Measurements from ENCODE around the gene MSI2.

DNA sequence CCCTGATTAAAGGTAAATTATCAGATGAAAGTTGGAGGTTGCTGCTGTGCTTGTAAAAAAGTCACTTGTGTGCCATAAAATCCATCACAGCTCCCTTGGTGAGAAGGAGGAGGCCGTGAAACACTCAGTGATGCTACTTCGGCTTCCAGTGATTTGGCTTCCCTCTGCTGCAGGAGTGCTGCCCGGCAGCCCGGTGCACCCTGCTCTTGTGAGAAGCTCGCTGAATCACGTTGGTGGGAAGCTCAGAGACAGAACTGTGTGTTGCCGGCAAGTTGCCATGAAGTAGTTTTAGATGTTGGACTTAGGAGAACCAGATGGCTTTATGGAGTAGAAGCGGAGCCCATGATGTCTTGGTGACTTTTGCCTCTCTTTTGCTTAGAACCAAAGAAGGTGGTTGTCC lies 33.3 kb downstream of the MSI2 start:
- TF ChIP-seq, protein P1, sequence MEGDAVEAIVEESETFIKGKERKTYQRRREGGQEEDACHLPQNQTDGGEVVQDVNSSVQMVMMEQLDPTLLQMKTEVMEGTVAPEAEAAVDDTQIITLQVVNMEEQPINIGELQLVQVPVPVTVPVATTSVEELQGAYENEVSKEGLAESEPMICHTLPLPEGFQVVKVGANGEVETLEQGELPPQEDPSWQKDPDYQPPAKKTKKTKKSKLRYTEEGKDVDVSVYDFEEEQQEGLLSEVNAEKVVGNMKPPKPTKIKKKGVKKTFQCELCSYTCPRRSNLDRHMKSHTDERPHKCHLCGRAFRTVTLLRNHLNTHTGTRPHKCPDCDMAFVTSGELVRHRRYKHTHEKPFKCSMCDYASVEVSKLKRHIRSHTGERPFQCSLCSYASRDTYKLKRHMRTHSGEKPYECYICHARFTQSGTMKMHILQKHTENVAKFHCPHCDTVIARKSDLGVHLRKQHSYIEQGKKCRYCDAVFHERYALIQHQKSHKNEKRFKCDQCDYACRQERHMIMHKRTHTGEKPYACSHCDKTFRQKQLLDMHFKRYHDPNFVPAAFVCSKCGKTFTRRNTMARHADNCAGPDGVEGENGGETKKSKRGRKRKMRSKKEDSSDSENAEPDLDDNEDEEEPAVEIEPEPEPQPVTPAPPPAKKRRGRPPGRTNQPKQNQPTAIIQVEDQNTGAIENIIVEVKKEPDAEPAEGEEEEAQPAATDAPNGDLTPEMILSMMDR (IDR thresholded peaks at IDR 0.05) = no peak
- TF ChIP-seq POLR2A (IDR thresholded peaks at IDR 0.05) = no peak

Data from right lobe of liver (tissue), 4 donors.